GM23248 (cell line): ENCODE results near the gene HHIP. TPM values are rescaled to one million over a fixed set of nuclear protein-coding genes. Genes with fewer than 3 reads are reported as not detected.

Experiments used
- DNase-seq: peaks from one replicate; pipeline ENCODE4 v3.0.0-alpha.2; 2015
- H2AFZ ChIP-seq: fragments of 200-600 bp; sonication (generic); 2 replicates; pipeline ENCODE4 v1.6.1; 2016; ENCODE audit warnings: antibody characterized with exemption
- H3F3A ChIP-seq: fragments of 200-600 bp; sonication (generic); 2 replicates; pipeline ENCODE4 v1.6.1; 2016; ENCODE audit warnings: mild to moderate bottlenecking, antibody characterized with exemption, mixed run types; ENCODE audit not compliant: insufficient read depth
- H3K27ac ChIP-seq: fragments of 200-600 bp; sonication (generic); 2 replicates; pipeline ENCODE4 v1.5.1; 2016; ENCODE audit warnings: mild to moderate bottlenecking
- H3K27me3 ChIP-seq: fragments of 200-600 bp; sonication (generic); replicated peaks from 2 replicates; pipeline ENCODE4 v1.6.1; 2016; ENCODE audit warnings: mild to moderate bottlenecking; ENCODE audit not compliant: insufficient read depth
- H3K36me3 ChIP-seq: fragments of 200-600 bp; sonication (generic); 2 replicates; pipeline ENCODE4 v1.6.1; 2016; ENCODE audit warnings: low read depth, mild to moderate bottlenecking
- H3K4me1 ChIP-seq: fragments of 200-600 bp; sonication (generic); 2 replicates; pipeline ENCODE4 v1.6.1; 2016; ENCODE audit warnings: mild to moderate bottlenecking; ENCODE audit not compliant: insufficient read depth
- H3K4me2 ChIP-seq: fragments of 200-600 bp; sonication (generic); one replicate; pipeline ENCODE4 v1.6.1; 2016; ENCODE audit warnings: mild to moderate bottlenecking; ENCODE audit not compliant: unreplicated experiment
- H3K4me3 ChIP-seq: fragments of 200-600 bp; sonication (generic); 2 replicates; pipeline ENCODE4 v1.5.1; 2016; ENCODE audit warnings: mild to moderate bottlenecking
- H3K79me2 ChIP-seq: fragments of 200-600 bp; sonication (generic); 2 replicates; pipeline ENCODE4 v1.6.1; 2016; ENCODE audit warnings: mild to moderate bottlenecking; ENCODE audit not compliant: insufficient read depth
- H3K9ac ChIP-seq: fragments of 200-600 bp; sonication (generic); 2 replicates; pipeline ENCODE4 v1.6.1; 2016; ENCODE audit warnings: mild to moderate bottlenecking
- H3K9me2 ChIP-seq: fragments of 200-600 bp; sonication (generic); 2 replicates; pipeline ENCODE4 v1.6.1; 2016; ENCODE audit warnings: mixed run types, mild to moderate bottlenecking, moderate library complexity; ENCODE audit not compliant: insufficient read depth
- H3K9me3 ChIP-seq: fragments of 200-600 bp; sonication (generic); one replicate; pipeline ENCODE4 v1.6.1; 2017; ENCODE audit warnings: low read depth
- H4K20me1 ChIP-seq: fragments of 200-600 bp; sonication (generic); 2 replicates; pipeline ENCODE4 v1.6.0; 2016; ENCODE audit not compliant: insufficient read depth
- EZH2 ChIP-seq: fragments of 200-600 bp; sonication (generic); IDR thresholded peaks from 2 replicates; pipeline ENCODE4 v1.6.1; 2018; ENCODE audit warnings: antibody characterized with exemption, mild to moderate bottlenecking; ENCODE audit not compliant: insufficient read depth, poor library complexity, severe bottlenecking
- EZH2phosphoT487 ChIP-seq: fragments of 200-600 bp; sonication (generic); IDR thresholded peaks from 2 replicates; pipeline ENCODE4 v1.6.1; 2018; ENCODE audit warnings: antibody characterized with exemption, moderate library complexity, mild to moderate bottlenecking, low read depth; ENCODE audit not compliant: insufficient read depth
- WGBS, 2 experiments: methylation state at CpG; one replicate each; pipeline ENCODE4 v1.1.6; 2015 to 2017; ENCODE audit warnings: low lambda C conversion rate in 2 of 2, low coverage in 1 of 2; ENCODE audit errors: missing lambda C conversion rate in 2 of 2; 5-methylcytosine and 5-hydroxymethylcytosine counted together
- in situ Hi-C: fragments of 300-500 bp; cut with MboI; formaldehyde crosslinking; loops from 2 replicates; pipeline ENCODE4 v1.15.0; 2020
- polyA plus RNA-seq: library from polyadenylated mRNA; unstranded; fragments of >200 nt; fragmentation: Nextera tagmentation; extraction: Ambion mirVana; gene quantifications from 2 replicates; pipeline ENCODE4 v1.2.1, GENCODE V29; 2016
- total RNA-seq: library from RNA; depleted of rRNA; stranded (reverse); fragments of >200 nt; shearing (Covaris generic); gene quantifications from 2 replicates; pipeline ENCODE4 v1.2.3, GENCODE V29; 2014

HHIP gene
- total and polyA plus RNA-seq, 2 experiments from 2014 or later: under 0.01 to 0.06 TPM

- Histone ChIP-seq H3K4me2 (no peak overlapping the region), H3K4me3 (no peak overlapping the region), H3K36me3 (no peaks in the 10 kb centered on the region), H3K4me1 (no peaks in the 10 kb centered on the region), H2AFZ (no peak overlapping the region), H3K9me2 (no peaks in the 10 kb centered on the region), H3K27me3 (no peaks in the 10 kb centered on the region), H3K9ac (no peak overlapping the region), H4K20me1 (no peaks in the 10 kb centered on the region), H3F3A (no peaks in the 10 kb centered on the region), H3K9me3 (no peaks in the 10 kb centered on the region), H3K79me2 (no peaks in the 10 kb centered on the region), H3K27ac (no peak overlapping the region)
- TF ChIP-seq EZH2 (no peak), EZH2phosphoT487 (no peak)
- in situ Hi-C loops: no loop called here
- DNase-seq: peak; percentile 24
- 90% methylated on average over 2 of the region's 2 CpGs for WGBS, 2 experiments
Observed at GRCh38 chr4:144666539-144667175, 20.7 kb downstream of the HHIP start.

- WGBS, 2 experiments: 59 to 62% methylated on average over 2 of the region's 2 CpGs
- Histone ChIP-seq H3K4me1 (no peaks in the 10 kb centered on the region), H3K79me2 (no peaks in the 10 kb centered on the region), H3K9ac (no peak overlapping the region), H3K4me3 (no peak overlapping the region), H3K27me3 (no peaks in the 10 kb centered on the region), H4K20me1 (no peaks in the 10 kb centered on the region), H3K9me2 (no peaks in the 10 kb centered on the region), H3F3A (no peaks in the 10 kb centered on the region), H3K9me3 (no peaks in the 10 kb centered on the region), H3K36me3 (no peaks in the 10 kb centered on the region), H2AFZ (no peak overlapping the region), H3K27ac (no peak overlapping the region), H3K4me2 (no peak overlapping the region)
- in situ Hi-C loops: no loop called here
- no peak for DNase-seq
- TF ChIP-seq EZH2 (no peak), EZH2phosphoT487 (no peak)
Observed at GRCh38 chr4:144667500-144667899, 21.5 kb downstream of the HHIP start.

GRCh38 chr4:144670776-144671175 is 24.8 kb downstream of the HHIP start:
- in situ Hi-C loops: no loop called here
- Histone ChIP-seq H3K9me3 (no peaks in the 10 kb centered on the region), H3K9ac (no peak overlapping the region), H2AFZ (no peak overlapping the region), H3K4me3 (no peak overlapping the region), H3K4me1 (no peaks in the 10 kb centered on the region), H4K20me1 (no peaks in the 10 kb centered on the region), H3K27ac (no peak overlapping the region), H3F3A (no peaks in the 10 kb centered on the region), H3K27me3 (no peaks in the 10 kb centered on the region), H3K36me3 (no peaks in the 10 kb centered on the region), H3K9me2 (no peaks in the 10 kb centered on the region), H3K4me2 (no peak overlapping the region), H3K79me2 (no peaks in the 10 kb centered on the region)
- no peak for DNase-seq
- 54 to 58% methylated on average over 5 of the region's 5 CpGs for WGBS, 2 experiments
- TF ChIP-seq EZH2: no peak
- TF ChIP-seq EZH2phosphoT487: no peak

GRCh38 chr4:144674711-144675110 is 28.8 kb downstream of the HHIP start:
- Histone ChIP-seq H2AFZ (no peak overlapping the region), H3K4me3 (no peak overlapping the region), H3F3A (no peaks in the 10 kb centered on the region), H3K9me2 (no peaks in the 10 kb centered on the region), H3K27ac (no peak overlapping the region), H3K79me2 (no peaks in the 10 kb centered on the region), H4K20me1 (no peaks in the 10 kb centered on the region), H3K4me2 (no peak overlapping the region), H3K36me3 (no peaks in the 10 kb centered on the region), H3K4me1 (no peaks in the 10 kb centered on the region), H3K9ac (no peak overlapping the region), H3K27me3 (no peaks in the 10 kb centered on the region), H3K9me3 (no peaks in the 10 kb centered on the region)
- no peak for TF ChIP-seq EZH2
- TF ChIP-seq EZH2phosphoT487: no peak
- DNase-seq: no peak
- 81 to 91% methylated on average over 1 of the region's 1 CpG for whole genome bisulfite sequencing, 2 experiments
- in situ Hi-C loops: no loop called here
